ENCODE data around the gene RAB11A. TPM values are rescaled to one million over a fixed set of nuclear protein-coding genes. Genes with fewer than 3 reads are reported as not detected.

Gene RAB11A
- total RNA-seq, 4 donors from 2014 or later: 144 to 220 (median 199) TPM

DNA sequence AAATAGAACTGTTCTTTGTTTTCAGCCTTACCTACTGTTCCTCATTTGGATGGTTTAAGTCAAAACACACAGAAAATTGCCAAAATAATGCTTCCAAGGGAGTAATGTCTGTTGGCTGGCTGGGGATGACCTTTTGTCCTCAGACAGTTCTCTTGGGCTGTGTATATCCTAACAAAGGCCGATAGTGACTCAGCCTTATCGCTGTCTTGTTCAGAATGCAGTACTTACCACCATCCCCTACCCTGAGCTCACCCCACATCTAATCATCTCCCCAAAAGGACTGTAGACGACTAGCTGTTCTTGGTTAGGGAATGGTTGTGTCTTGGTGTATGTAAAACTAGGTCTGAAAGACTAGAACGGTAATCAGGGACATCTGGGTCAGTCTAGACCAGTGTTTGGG, 35.0 kb downstream of the RAB11A start:
- Histone ChIP-seq H3K4me1 (peaks cover 0 to 6% (median 2%) of the 10 kb centered on the region in 4 donors), H3K27ac (no peak overlapping the region), H3K27me3 (no peaks in the 10 kb centered on the region), H3K36me3 (peaks cover 0 to 37% (median 0%) of the 10 kb centered on the region in 3 donors), H3K4me3 (no peak overlapping the region), H3K9me3 (no peaks in the 10 kb centered on the region)
- TF ChIP-seq POLR2A (IDR thresholded peaks at IDR 0.05): no peak
- TF ChIP-seq, protein P1, sequence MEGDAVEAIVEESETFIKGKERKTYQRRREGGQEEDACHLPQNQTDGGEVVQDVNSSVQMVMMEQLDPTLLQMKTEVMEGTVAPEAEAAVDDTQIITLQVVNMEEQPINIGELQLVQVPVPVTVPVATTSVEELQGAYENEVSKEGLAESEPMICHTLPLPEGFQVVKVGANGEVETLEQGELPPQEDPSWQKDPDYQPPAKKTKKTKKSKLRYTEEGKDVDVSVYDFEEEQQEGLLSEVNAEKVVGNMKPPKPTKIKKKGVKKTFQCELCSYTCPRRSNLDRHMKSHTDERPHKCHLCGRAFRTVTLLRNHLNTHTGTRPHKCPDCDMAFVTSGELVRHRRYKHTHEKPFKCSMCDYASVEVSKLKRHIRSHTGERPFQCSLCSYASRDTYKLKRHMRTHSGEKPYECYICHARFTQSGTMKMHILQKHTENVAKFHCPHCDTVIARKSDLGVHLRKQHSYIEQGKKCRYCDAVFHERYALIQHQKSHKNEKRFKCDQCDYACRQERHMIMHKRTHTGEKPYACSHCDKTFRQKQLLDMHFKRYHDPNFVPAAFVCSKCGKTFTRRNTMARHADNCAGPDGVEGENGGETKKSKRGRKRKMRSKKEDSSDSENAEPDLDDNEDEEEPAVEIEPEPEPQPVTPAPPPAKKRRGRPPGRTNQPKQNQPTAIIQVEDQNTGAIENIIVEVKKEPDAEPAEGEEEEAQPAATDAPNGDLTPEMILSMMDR (IDR thresholded peaks at IDR 0.05): no peak
- no peak for DNase-seq

DNA sequence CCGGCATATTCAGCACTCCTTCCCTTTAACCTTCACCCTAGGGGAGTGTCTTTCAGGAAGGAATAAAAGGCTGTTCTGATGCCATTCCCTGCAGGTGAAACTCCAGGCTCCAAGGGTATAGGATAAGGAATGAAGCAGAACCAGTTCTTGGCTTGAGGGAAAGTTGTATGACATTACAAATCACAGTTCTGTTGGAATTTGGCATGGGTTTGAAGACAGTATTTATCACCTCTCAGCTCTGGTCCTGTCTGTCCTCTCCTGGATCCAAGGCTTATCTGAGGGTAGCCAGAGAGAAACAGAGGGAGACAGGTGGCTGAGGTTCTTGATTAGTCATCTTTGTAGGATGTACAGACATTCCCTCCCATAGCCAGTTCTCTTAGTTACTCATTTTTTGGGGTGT, 37.1 kb downstream of the RAB11A start:
- peaks cover 0 to 6% (median 2%) of the 10 kb centered on the region in 4 donors for H3K4me1 ChIP-seq
- TF ChIP-seq, protein P1 (IDR thresholded peaks at IDR 0.05): no peak
- TF ChIP-seq POLR2A (IDR thresholded peaks at IDR 0.05): no peak
- H3K27ac ChIP-seq: no peak overlapping the region
- peaks cover 0 to 27% (median 0%) of the 10 kb centered on the region in 3 donors for H3K36me3 ChIP-seq
- no peaks in the 10 kb centered on the region for H3K9me3 ChIP-seq
- DNase-seq: no peak
- no peak overlapping the region for H3K4me3 ChIP-seq
- H3K27me3 ChIP-seq: no peaks in the 10 kb centered on the region

DNA sequence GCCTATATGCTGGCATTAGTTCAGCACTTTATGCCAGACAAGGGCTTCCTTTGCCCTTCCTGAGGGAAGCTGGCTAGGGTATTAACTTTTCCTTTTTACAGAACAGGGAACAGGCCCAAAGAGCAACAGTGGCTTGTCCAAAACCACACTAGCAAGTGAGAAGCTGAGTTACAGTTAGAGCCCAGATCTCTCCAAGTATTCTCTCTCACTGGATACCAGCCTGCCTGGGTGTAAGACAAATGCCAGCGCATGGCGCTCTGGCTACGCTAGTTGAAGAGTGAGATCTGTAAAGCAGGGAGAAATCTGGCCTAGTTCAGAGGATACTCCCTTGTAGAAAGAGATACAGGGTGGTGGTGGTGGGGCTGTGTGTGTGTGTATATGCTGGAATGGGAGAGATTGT, 38.4 kb downstream of the RAB11A start:
- no peaks in the 10 kb centered on the region for H3K9me3 ChIP-seq
- peaks cover 0 to 35% (median 0%) of the 10 kb centered on the region in 3 donors for H3K36me3 ChIP-seq
- H3K27ac ChIP-seq: no peak overlapping the region
- H3K4me3 ChIP-seq: no peak overlapping the region
- DNase-seq: no peak
- peaks cover 0 to 6% (median 0%) of the 10 kb centered on the region in 4 donors for H3K4me1 ChIP-seq
- no peaks in the 10 kb centered on the region for H3K27me3 ChIP-seq
- TF ChIP-seq POLR2A (IDR thresholded peaks at IDR 0.05): no peak
- TF ChIP-seq, protein P1 (IDR thresholded peaks at IDR 0.05): no peak

DNA sequence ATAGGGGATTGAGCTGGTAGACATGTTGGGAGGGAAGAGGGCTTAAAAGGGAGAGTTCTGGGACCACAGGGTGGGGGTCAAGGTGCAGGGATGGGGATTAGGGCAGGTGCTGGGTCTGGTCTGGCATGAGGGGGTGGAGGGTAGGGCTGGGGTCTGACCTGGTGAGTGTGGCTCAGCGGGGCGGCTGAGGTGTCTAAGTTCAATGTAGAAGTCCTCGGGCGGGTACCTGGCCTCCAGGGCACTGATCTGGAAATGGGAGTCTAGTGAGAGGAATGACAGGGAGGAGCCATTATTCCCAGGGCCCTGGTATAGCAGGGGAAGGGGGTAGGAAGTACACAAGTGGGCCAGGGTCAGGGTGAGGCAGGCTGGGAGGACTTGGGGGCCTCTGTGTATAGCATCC, 39.6 kb downstream of the RAB11A start:
- Histone ChIP-seq H3K4me3 (no peak overlapping the region), H3K27ac (no peak overlapping the region), H3K27me3 (no peaks in the 10 kb centered on the region), H3K36me3 (peaks cover 0 to 35% (median 0%) of the 10 kb centered on the region in 3 donors), H3K9me3 (no peaks in the 10 kb centered on the region), H3K4me1 (peaks cover 0 to 6% (median 0%) of the 10 kb centered on the region in 4 donors)
- TF ChIP-seq POLR2A (IDR thresholded peaks at IDR 0.05): no peak
- TF ChIP-seq, protein P1 (IDR thresholded peaks at IDR 0.05): no peak
- no peak for DNase-seq

DNA sequence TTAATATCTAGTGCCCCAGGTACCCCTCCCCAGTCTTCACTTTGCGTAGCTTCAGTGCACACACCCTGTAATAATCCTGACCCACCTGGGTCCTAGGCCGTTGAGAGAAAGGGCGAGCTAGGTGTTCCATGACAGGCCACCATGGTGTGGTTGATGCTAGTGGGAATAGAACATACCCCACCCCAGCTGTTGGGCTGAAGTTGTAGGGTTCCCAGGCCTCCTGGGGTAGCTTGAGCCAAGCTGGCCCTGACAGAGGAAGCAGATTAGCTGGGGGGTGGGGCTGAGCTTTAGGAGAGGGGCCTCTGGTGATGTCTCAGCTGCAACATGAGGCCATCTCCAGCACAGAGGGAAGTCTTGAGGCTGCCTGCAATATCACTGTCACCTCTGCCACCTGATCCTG, 40.5 kb downstream of the RAB11A start:
- Histone ChIP-seq H3K27me3 (no peaks in the 10 kb centered on the region), H3K36me3 (peaks cover 0 to 35% (median 0%) of the 10 kb centered on the region in 3 donors), H3K27ac (no peak overlapping the region), H3K9me3 (no peaks in the 10 kb centered on the region), H3K4me3 (no peak overlapping the region), H3K4me1 (peaks cover 0 to 6% (median 0%) of the 10 kb centered on the region in 4 donors)
- no peak for TF ChIP-seq POLR2A (IDR thresholded peaks at IDR 0.05)
- TF ChIP-seq, protein P1 (IDR thresholded peaks at IDR 0.05): no peak
- no peak for DNase-seq

DNA sequence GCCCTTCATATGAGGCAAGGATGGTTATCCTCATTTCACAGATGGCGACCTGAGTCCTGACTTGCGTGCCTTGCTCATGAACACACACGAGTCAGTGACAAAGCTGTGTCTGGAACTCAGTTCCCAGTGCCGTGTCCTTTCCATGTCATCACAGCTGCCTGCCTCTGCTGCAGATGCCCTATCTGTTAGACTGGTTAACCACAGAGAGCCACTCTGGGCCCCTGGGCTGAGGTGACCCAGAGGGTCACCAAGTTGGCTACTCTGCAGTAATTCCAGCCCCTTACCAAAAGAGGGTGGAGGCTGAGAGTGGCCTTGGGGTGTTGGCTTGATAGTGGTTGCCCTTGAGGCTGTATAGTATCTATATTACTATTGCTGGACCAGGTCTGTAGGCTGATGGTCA, 41.0 kb downstream of the RAB11A start:
- Histone ChIP-seq H3K27ac (no peak overlapping the region), H3K36me3 (peaks cover 0 to 35% (median 0%) of the 10 kb centered on the region in 3 donors), H3K9me3 (no peaks in the 10 kb centered on the region), H3K4me3 (no peak overlapping the region), H3K27me3 (no peaks in the 10 kb centered on the region), H3K4me1 (peaks cover 0 to 5% (median 0%) of the 10 kb centered on the region in 4 donors)
- TF ChIP-seq, protein P1 (IDR thresholded peaks at IDR 0.05): no peak
- TF ChIP-seq POLR2A (IDR thresholded peaks at IDR 0.05): no peak
- no peak for DNase-seq

Data from Peyer's patch (tissue), 4 donors.